K562 (cell line): Measurements from ENCODE around the gene PHF21A. TPM values are rescaled to one million over a fixed set of nuclear protein-coding genes. Genes with fewer than 3 reads are reported as not detected.

Source experiments
- ATAC-seq: fragments of 200-7000 bp; cut with Tn5 transposase; 3 replicates; pipeline ENCODE4 v1.9.1; 2020; ENCODE audit warnings: moderate library complexity
- BruUV-seq: library from RNA; stranded (reverse); fragments of 400-500 nt; replicated peaks from 2 replicates; lab custom pipeline; 2021; lab: Mats Ljungman, UMichigan
- CTCF ChIA-PET: fragments of 300-600 bp; formaldehyde crosslinking; extraction: SDS; loops from one replicate; lab custom pipeline; 2021; ENCODE audit warnings: low intra/inter-chr PET ratio; lab: Yijun Ruan, JAX
- POLR2A ChIA-PET: fragments of 300-600, 350-650 bp; sonication (Branson Sonifier 250); formaldehyde crosslinking; extraction: SDS; loops from one replicate; lab custom pipeline; 2021; ENCODE audit warnings: antibody characterized with exemption, inconsistent platforms; lab: Yijun Ruan, JAX
- DNase-seq, 4 experiments: peaks; one replicate each; pipeline versions ENCODE4 v3.0.0 to v3.0.0-alpha.2; 2011 to 2018; ENCODE audit warnings: low spot score in 3 of 4, mixed read lengths in 3 of 4; ENCODE audit errors: extremely low read depth in 1 of 4
- FAIRE-seq: peaks from 2 replicates; lab custom pipeline; 2011; peaks lifted over from hg19 to GRCh38; lab: Jason Lieb, UNC
- H2AFZ ChIP-seq: 2 replicates; pipeline ENCODE4 v1.6.0; 2011; ENCODE audit warnings: low read depth, low read length, control low read depth, inconsistent platforms
- H3K27ac ChIP-seq: fragments of 200-600 bp; 3 replicates; pipeline ENCODE4 v1.8.0; 2011; ENCODE audit warnings: low read depth, mild to moderate bottlenecking, control low read depth, inconsistent platforms, low read length, moderate library complexity, mixed read lengths; ENCODE audit errors: extremely low read depth
- H3K27me3 ChIP-seq, 2 experiments: fragments of 300-600 bp in 1 of 2; 2 replicates in 1 of 2; 3 replicates in 1 of 2; pipeline versions ENCODE4 v1.6.0 to v1.8.0; 2011; ENCODE audit warnings: inconsistent platforms in 2 of 2, low read length in 2 of 2, mild to moderate bottlenecking in 1 of 2, mixed read lengths in 1 of 2, moderate library complexity in 1 of 2; ENCODE audit not compliant: control insufficient read depth in 2 of 2, insufficient read depth in 2 of 2
- H3K36me3 ChIP-seq: fragments of 300-600 bp; 3 replicates; pipeline ENCODE4 v1.8.0; 2011; ENCODE audit warnings: mild to moderate bottlenecking, low read length, inconsistent platforms; ENCODE audit not compliant: control insufficient read depth, insufficient read depth
- H3K4me1 ChIP-seq, 2 experiments: fragments of 200-600 bp in 1 of 2; replicated peaks in 1 of 2; 2 replicates in 1 of 2; 3 replicates in 1 of 2; pipeline versions ENCODE4 v1.5.1 to v1.8.0; 2011; ENCODE audit warnings: inconsistent platforms in 2 of 2, low read length in 2 of 2, mild to moderate bottlenecking in 1 of 2, mixed read lengths in 1 of 2, moderate library complexity in 1 of 2; ENCODE audit not compliant: control insufficient read depth in 2 of 2, insufficient read depth in 2 of 2
- H3K4me2 ChIP-seq: 2 replicates; pipeline ENCODE4 v1.6.1; 2011; ENCODE audit warnings: low read length, control low read depth, inconsistent platforms, mixed read lengths; ENCODE audit not compliant: insufficient read depth
- H3K4me3 ChIP-seq: fragments of 200-600 bp; sonication (generic), shearing (Covaris generic); 2 replicates; pipeline ENCODE4 v1.5.1; 2016; ENCODE audit warnings: control low read depth, inconsistent platforms
- H3K79me2 ChIP-seq: fragments of 200-600 bp; 3 replicates; pipeline ENCODE4 v1.8.0; 2011; ENCODE audit warnings: low read length, inconsistent platforms; ENCODE audit not compliant: control insufficient read depth, insufficient read depth
- H3K9ac ChIP-seq, 2 experiments: 2 replicates each; pipeline versions ENCODE4 v1.6.0 to v1.6.1; 2011; ENCODE audit warnings: low read depth in 2 of 2, low read length in 2 of 2, control low read depth in 1 of 2, inconsistent platforms in 1 of 2, mild to moderate bottlenecking in 1 of 2, mixed read lengths in 1 of 2; ENCODE audit not compliant: insufficient read depth in 1 of 2
- H3K9me1 ChIP-seq: one replicate; pipeline ENCODE4 v1.6.0; 2011; ENCODE audit warnings: inconsistent platforms, mild to moderate bottlenecking, low read length, moderate library complexity; ENCODE audit not compliant: control insufficient read depth, insufficient read depth
- H3K9me3 ChIP-seq: replicated peaks from 2 replicates; pipeline ENCODE4 v1.5.1; 2011; ENCODE audit warnings: low read depth, low read length, inconsistent platforms; ENCODE audit not compliant: control insufficient read depth, insufficient read depth
- H4K20me1 ChIP-seq: replicated peaks from 2 replicates; pipeline ENCODE4 v1.6.1; 2011; ENCODE audit warnings: low read length, inconsistent platforms, mixed read lengths; ENCODE audit not compliant: control insufficient read depth, insufficient read depth
- ARHGAP35 ChIP-seq: fragments of 450-650 bp; IDR thresholded peaks from 2 replicates; pipeline ENCODE4 v1.6.1; 2018; ENCODE audit not compliant: partially characterized antibody
- BACH1 ChIP-seq: fragments of 200-800 bp; sonication (Bioruptor generic); IDR thresholded peaks from 2 replicates; pipeline ENCODE4 v1.6.1; 2016; ENCODE audit warnings: missing genetic modification characterization, missing compliant biosample characterization
- BMI1 ChIP-seq: fragments of 150-350 bp; IDR thresholded peaks from 2 replicates; pipeline ENCODE4 v1.6.1; 2014; ENCODE audit warnings: low read length
- C11orf30 ChIP-seq: fragments of 450-650 bp; IDR thresholded peaks from 2 replicates; pipeline ENCODE4 v1.6.1; 2016; ENCODE audit warnings: low read depth, mild to moderate bottlenecking
- CHD4 ChIP-seq: fragments of 200-600 bp; sonication (generic); IDR thresholded peaks from 3 replicates; pipeline ENCODE4 v1.6.1; 2012; ENCODE audit warnings: low read depth, mild to moderate bottlenecking, mixed read lengths, low read length, inconsistent platforms; ENCODE audit not compliant: insufficient read depth, insufficient replicate concordance, poor library complexity, severe bottlenecking
- CREM ChIP-seq: IDR thresholded peaks from 2 replicates; pipeline ENCODE4 v1.6.1; 2014; ENCODE audit warnings: antibody characterized with exemption, low read depth
- FOXM1 ChIP-seq, 2 experiments: fragments of 450-650 bp in 1 of 2; sonication (generic) in 1 of 2; formaldehyde crosslinking in 1 of 2; IDR thresholded peaks; 2 replicates each; pipeline versions ENCODE4 v1.6.1 to v1.9.0; 2017 to 2022; ENCODE audit warnings: low read depth in 2 of 2, mild to moderate bottlenecking in 2 of 2, missing genetic modification reagents in 1 of 2, moderate library complexity in 1 of 2
- GABPB2 ChIP-seq: fragments of 250-450 bp; sonication (Bioruptor Pico); conservative IDR thresholded peaks from 2 replicates; pipeline ENCODE4 v1.5.1; 2021; ENCODE audit warnings: mild to moderate bottlenecking
- ILK ChIP-seq: fragments of 450-650 bp; IDR thresholded peaks from 2 replicates; pipeline ENCODE4 v1.6.1; 2016; ENCODE audit warnings: missing genetic modification characterization, low read depth, mild to moderate bottlenecking, missing compliant biosample characterization, moderate library complexity, borderline replicate concordance
- KAT2B ChIP-seq: IDR thresholded peaks from one replicate; pipeline ENCODE4 v1.6.1; 2012; ENCODE audit warnings: low read depth, mild to moderate bottlenecking, control low read depth, inconsistent platforms, low read length, moderate library complexity
- MECOM ChIP-seq: fragments of 250-450 bp; sonication (Bioruptor Pico); IDR thresholded peaks from 2 replicates; pipeline ENCODE4 v1.8.0; 2022; ENCODE audit warnings: inconsistent platforms
- ZNF121 ChIP-seq: sonication (generic); formaldehyde crosslinking; conservative IDR thresholded peaks from 2 replicates; pipeline ENCODE4 v1.8.0; 2022; ENCODE audit warnings: missing genetic modification reagents
- ZNF217 ChIP-seq: sonication (generic); formaldehyde crosslinking; IDR thresholded peaks from 2 replicates; pipeline ENCODE4 v1.8.0; 2022; ENCODE audit warnings: mild to moderate bottlenecking, missing genetic modification reagents
- ZNF77 ChIP-seq: fragments of 250-450 bp; sonication (Bioruptor Pico); IDR thresholded peaks from 2 replicates; pipeline ENCODE4 v1.5.0; 2020
- WGBS: fragments of 100-300 bp; shearing (Covaris generic); methylation state at CpG from one replicate; pipeline ENCODE4 v1.1.6; 2016; ENCODE audit warnings: low coverage, mixed read lengths; ENCODE audit not compliant: insufficient coverage; ENCODE audit errors: missing lambda C conversion rate; 5-methylcytosine and 5-hydroxymethylcytosine counted together
- in situ Hi-C: fragments of 300-500 bp; cut with MboI; formaldehyde crosslinking; loops from 4 replicates; pipeline ENCODE4 v1.15.0; 2018; ENCODE audit warnings: inconsistent platforms, mixed read lengths
- intact Hi-C: fragments of 100-400 bp; cut with micrococcal nuclease; formaldehyde crosslinking; loops from 2 replicates; pipeline ENCODE4 v1.14.2; 2022
- polyA plus RNA-seq, 8 experiments: library from polyadenylated mRNA; depleted of rRNA in 4 of 8; stranded (reverse) in 5 of 8; unstranded in 3 of 8; fragments of >200 nt; fragmentation: Nextera tagmentation in 2 of 8; fragmentation: Illumina TruSeq in 1 of 8; extraction: Ambion mirVana in 2 of 8; extraction: Trizol in 1 of 8; gene quantifications; 2 replicates each; pipeline versions ENCODE4 v1.2.1 to v1.2.3, GENCODE V29; 2011 to 2014; ENCODE audit warnings: inconsistent platforms in 1 of 8, missing spikeins in 1 of 8
- total RNA-seq, 7 experiments: library from RNA; depleted of rRNA in 6 of 7; stranded (reverse); fragments of >200 nt in 6 of 7; fragmentation: Illumina TruSeq in 2 of 7; extraction: Trizol in 2 of 7; gene quantifications; 2 replicates each; pipeline versions ENCODE4 v1.2.1 to v1.2.3, GENCODE V29; 2011 to 2021; ENCODE audit warnings: low replicate concordance in 1 of 7
- TF ChIP-seq, protein P1 (sequence below): sonication (generic); formaldehyde crosslinking; IDR thresholded peaks from 2 replicates; pipeline ENCODE4 v1.8.1; 2023; ENCODE audit warnings: mild to moderate bottlenecking, missing genetic modification reagents

Gene PHF21A
- total and polyA plus RNA-seq, 9 of the 15 experiments (the other 6 are each of a cell fraction or from before 2014, with no cell fraction given), result 1.5 to 32.4 (median 10.7) TPM

DNA sequence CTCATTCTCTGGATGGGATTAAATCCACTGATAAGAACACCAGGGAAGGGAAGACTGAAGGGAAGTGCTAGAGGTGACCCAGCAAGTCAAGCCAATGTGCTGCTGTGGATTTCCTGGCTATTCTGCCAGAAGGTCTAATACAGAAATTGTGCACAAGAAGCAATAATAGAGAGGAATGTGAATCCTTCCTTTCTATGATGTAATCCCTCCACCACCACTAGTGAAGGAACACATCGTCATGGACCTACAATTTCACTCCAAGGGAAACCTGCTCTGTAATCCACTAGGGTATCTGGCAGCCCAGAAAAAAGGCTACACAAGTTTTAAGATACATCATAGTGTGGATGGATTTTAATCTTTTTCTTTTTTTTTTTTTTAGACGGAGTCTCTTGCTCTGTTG is 181.4 kb downstream of the PHF21A start:
- Histone ChIP-seq H3K9me1 (no peaks in the 10 kb centered on the region), H3K79me2 (no peaks in the 10 kb centered on the region), H3K27me3 (no peaks in the 10 kb centered on the region), H4K20me1 (no peaks in the 10 kb centered on the region), H3K36me3 (peaks cover 29% of the 10 kb centered on the region; the same call in 2 of the 3 replicates), H3K4me1 (no peaks in the 10 kb centered on the region; a peak in 1 of 5 replicates), H2AFZ (no peak overlapping the region), H3K27ac (no peak overlapping the region), H3K4me2 (no peak overlapping the region), H3K9me3 (no peaks in the 10 kb centered on the region), H3K9ac (no peak overlapping the region), H3K4me3 (no peak overlapping the region)
- FAIRE-seq, result no peak
- in situ Hi-C loops, result no loop called here
- ChIA-PET POLR2A (interaction anchor here (1.5 kb wide), 2 partner anchors 10 to 56 kb away, joined by 3 read pairs; no protein-coding TSS in a partner anchor), CTCF (no interaction called here)
- intact Hi-C loops, result loop anchor here (10.0 kb wide), 1 partner anchor 65 kb away; no protein-coding TSS in a partner anchor
- no TSS peak for BruUV-seq
- no peak for DNase-seq
- 71% methylated on average over 2 of the region's 2 CpGs for WGBS
- ATAC-seq, result peak; percentile 38; the same call in 2 of the 3 replicates
- TF ChIP-seq BMI1 (no peak), C11orf30 (no peak), BACH1 (no peak)

DNA sequence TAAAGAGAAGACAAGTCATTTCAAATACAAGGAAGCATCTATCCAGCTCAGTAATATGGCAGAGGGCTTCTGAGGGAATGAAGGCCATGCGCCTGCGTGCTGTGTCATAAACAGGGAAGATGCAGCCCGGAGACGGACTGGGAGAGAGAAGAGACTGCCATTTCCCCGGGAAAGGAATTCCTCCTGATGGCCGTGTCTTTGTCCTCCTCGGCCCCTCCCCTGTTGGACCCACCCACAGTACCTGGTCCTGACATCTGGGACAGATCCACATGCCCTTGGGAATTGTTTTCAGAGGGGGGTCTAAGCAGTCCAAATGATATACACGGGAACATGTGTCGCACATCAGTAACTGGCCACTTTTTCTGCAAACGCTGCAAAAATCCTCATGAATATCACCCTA is 183.3 kb downstream of the PHF21A start:
- ATAC-seq (no peak), FAIRE-seq (no peak), DNase-seq (no peak)
- ChIA-PET CTCF (no interaction called here), POLR2A (no interaction called here)
- WGBS, result 90% methylated on average over 10 of the region's 10 CpGs
- in situ Hi-C loops (no loop called here), intact Hi-C loops (no loop called here)
- H2AFZ ChIP-seq, result no peak overlapping the region
- H3K9ac ChIP-seq, result no peak overlapping the region
- H3K27me3 ChIP-seq, result no peaks in the 10 kb centered on the region
- no peaks in the 10 kb centered on the region for H3K9me1 ChIP-seq
- H3K4me3 ChIP-seq, result no peak overlapping the region
- H4K20me1 ChIP-seq, result no peaks in the 10 kb centered on the region
- no peaks in the 10 kb centered on the region for H3K9me3 ChIP-seq
- no TSS peak for BruUV-seq
- H3K27ac ChIP-seq, result no peak overlapping the region
- peaks cover 45% of the 10 kb centered on the region; the same call in 2 of the 3 replicates for H3K36me3 ChIP-seq
- H3K4me1 ChIP-seq, result peaks cover 0 to 5% of the 10 kb centered on the region in 2 experiments; a peak in 1 of 5 replicates
- no peak overlapping the region for H3K4me2 ChIP-seq
- H3K79me2 ChIP-seq, result no peaks in the 10 kb centered on the region
- TF ChIP-seq, protein P1, sequence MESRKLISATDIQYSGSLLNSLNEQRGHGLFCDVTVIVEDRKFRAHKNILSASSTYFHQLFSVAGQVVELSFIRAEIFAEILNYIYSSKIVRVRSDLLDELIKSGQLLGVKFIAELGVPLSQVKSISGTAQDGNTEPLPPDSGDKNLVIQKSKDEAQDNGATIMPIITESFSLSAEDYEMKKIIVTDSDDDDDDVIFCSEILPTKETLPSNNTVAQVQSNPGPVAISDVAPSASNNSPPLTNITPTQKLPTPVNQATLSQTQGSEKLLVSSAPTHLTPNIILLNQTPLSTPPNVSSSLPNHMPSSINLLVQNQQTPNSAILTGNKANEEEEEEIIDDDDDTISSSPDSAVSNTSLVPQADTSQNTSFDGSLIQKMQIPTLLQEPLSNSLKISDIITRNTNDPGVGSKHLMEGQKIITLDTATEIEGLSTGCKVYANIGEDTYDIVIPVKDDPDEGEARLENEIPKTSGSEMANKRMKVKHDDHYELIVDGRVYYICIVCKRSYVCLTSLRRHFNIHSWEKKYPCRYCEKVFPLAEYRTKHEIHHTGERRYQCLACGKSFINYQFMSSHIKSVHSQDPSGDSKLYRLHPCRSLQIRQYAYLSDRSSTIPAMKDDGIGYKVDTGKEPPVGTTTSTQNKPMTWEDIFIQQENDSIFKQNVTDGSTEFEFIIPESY (CRISPR knock-in tag), result no peak
- no peak for TF ChIP-seq CREM
- TF ChIP-seq KAT2B, result no peak
- TF ChIP-seq FOXM1 (IDR thresholded peaks at IDR 0.05; ENCODE audit: low read depth), result no peak
- TF ChIP-seq FOXM1 (CRISPR knock-in tag; IDR thresholded peaks at IDR 0.05; ENCODE audit: low read depth), result no peak
- no peak for TF ChIP-seq ZNF217 (CRISPR knock-in tag)
- TF ChIP-seq ZNF77 (CRISPR knock-in tag), result no peak
- TF ChIP-seq ZNF121 (CRISPR knock-in tag), result no peak
- TF ChIP-seq ARHGAP35, result no peak
- TF ChIP-seq MECOM (CRISPR knock-in tag), result no peak
- TF ChIP-seq GABPB2 (CRISPR knock-in tag), result no peak
- no peak for TF ChIP-seq CHD4
- TF ChIP-seq ILK, result no peak
